Osteocyte (in vitro differentiated cells): ENCODE data around the gene ADGRL2. TPM values are rescaled to one million over a fixed set of nuclear protein-coding genes. Genes with fewer than 3 reads are reported as not detected.

Experiments used
- DNase-seq: peaks from one replicate; pipeline ENCODE4 v3.0.0; 2021; ENCODE audit warnings: mixed read lengths; ENCODE audit not compliant: unreplicated experiment; ENCODE audit errors: extremely low spot score
- H3K27ac Mint-ChIP-seq: one replicate; pipeline ENCODE4 v1.8.0; 2021; ENCODE audit warnings: mild to moderate bottlenecking, mixed read lengths; ENCODE audit not compliant: unreplicated experiment
- H3K27me3 Mint-ChIP-seq: one replicate; pipeline ENCODE4 v1.8.0; 2021; ENCODE audit warnings: mixed read lengths; ENCODE audit not compliant: unreplicated experiment
- H3K36me3 Mint-ChIP-seq: one replicate; pipeline ENCODE4 v1.8.0; 2021; ENCODE audit warnings: mixed read lengths; ENCODE audit not compliant: unreplicated experiment
- H3K4me1 Mint-ChIP-seq: one replicate; pipeline ENCODE4 v1.8.0; 2021; ENCODE audit warnings: mixed read lengths; ENCODE audit not compliant: unreplicated experiment
- H3K4me3 Mint-ChIP-seq: one replicate; pipeline ENCODE4 v1.8.0; 2021; ENCODE audit warnings: mild to moderate bottlenecking, moderate library complexity, mixed read lengths; ENCODE audit not compliant: unreplicated experiment
- H3K9me3 Mint-ChIP-seq: one replicate; pipeline ENCODE4 v1.8.0; 2021; ENCODE audit warnings: mixed read lengths; ENCODE audit not compliant: unreplicated experiment
- total RNA-seq: library from RNA; stranded (reverse); gene quantifications from 2 replicates; pipeline ENCODE4 v1.2.1, GENCODE V29; 2021
- TF ChIP-seq, protein P1 (sequence below): fragments of 200-600 bp; sonication (generic); IDR thresholded peaks from 2 replicates; pipeline ENCODE4 v1.5.0; 2021; ENCODE audit warnings: antibody characterized with exemption, mild to moderate bottlenecking, moderate library complexity

The ADGRL2 gene
- total RNA-seq, 1 donor from 2014 or later, result 76.3 TPM

GRCh38 chr1:81982523-81982922 is 181.8 kb downstream of the ADGRL2 start:
- Mint-ChIP-seq H3K4me3 (no peak overlapping the region), H3K27ac (no peak overlapping the region), H3K27me3 (no peaks in the 10 kb centered on the region), H3K36me3 (peaks cover 53% of the 10 kb centered on the region), H3K9me3 (peaks cover 10% of the 10 kb centered on the region), H3K4me1 (peaks cover 13% of the 10 kb centered on the region)
- TF ChIP-seq, protein P1, sequence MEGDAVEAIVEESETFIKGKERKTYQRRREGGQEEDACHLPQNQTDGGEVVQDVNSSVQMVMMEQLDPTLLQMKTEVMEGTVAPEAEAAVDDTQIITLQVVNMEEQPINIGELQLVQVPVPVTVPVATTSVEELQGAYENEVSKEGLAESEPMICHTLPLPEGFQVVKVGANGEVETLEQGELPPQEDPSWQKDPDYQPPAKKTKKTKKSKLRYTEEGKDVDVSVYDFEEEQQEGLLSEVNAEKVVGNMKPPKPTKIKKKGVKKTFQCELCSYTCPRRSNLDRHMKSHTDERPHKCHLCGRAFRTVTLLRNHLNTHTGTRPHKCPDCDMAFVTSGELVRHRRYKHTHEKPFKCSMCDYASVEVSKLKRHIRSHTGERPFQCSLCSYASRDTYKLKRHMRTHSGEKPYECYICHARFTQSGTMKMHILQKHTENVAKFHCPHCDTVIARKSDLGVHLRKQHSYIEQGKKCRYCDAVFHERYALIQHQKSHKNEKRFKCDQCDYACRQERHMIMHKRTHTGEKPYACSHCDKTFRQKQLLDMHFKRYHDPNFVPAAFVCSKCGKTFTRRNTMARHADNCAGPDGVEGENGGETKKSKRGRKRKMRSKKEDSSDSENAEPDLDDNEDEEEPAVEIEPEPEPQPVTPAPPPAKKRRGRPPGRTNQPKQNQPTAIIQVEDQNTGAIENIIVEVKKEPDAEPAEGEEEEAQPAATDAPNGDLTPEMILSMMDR, result no peak
- no peak for DNase-seq

GRCh38 chr1:81989524-81989923 is 188.8 kb downstream of the ADGRL2 start:
- H3K9me3 Mint-ChIP-seq, result no peaks in the 10 kb centered on the region

GRCh38 chr1:81990241-81990640 is 189.5 kb downstream of the ADGRL2 start:
- H3K27ac Mint-ChIP-seq, result no peak overlapping the region
- H3K4me3 Mint-ChIP-seq, result no peak overlapping the region
- no peak for DNase-seq
- H3K4me1 Mint-ChIP-seq, result no peaks in the 10 kb centered on the region
- H3K36me3 Mint-ChIP-seq, result peaks cover 54% of the 10 kb centered on the region
- no peaks in the 10 kb centered on the region for H3K9me3 Mint-ChIP-seq
- H3K27me3 Mint-ChIP-seq, result no peaks in the 10 kb centered on the region
- TF ChIP-seq, protein P1, result no peak

More at GRCh38 chr1:81989524-81989923, 188.8 kb downstream of the ADGRL2 start:
- Mint-ChIP-seq H3K4me3 (no peak overlapping the region), H3K4me1 (no peaks in the 10 kb centered on the region), H3K27me3 (no peaks in the 10 kb centered on the region), H3K27ac (no peak overlapping the region), H3K36me3 (peaks cover 57% of the 10 kb centered on the region)
- DNase-seq, result no peak
- TF ChIP-seq, protein P1, result no peak

GRCh38 chr1:81998165-81998564 is 197.4 kb downstream of the ADGRL2 start:
- no peak overlapping the region for H3K4me3 Mint-ChIP-seq
- peaks cover 14% of the 10 kb centered on the region for H3K4me1 Mint-ChIP-seq
- peaks cover 4% of the 10 kb centered on the region for H3K36me3 Mint-ChIP-seq
- peak overlapping the region; percentile 25 for H3K27ac Mint-ChIP-seq
- no peak for DNase-seq
- TF ChIP-seq, protein P1, result no peak
- H3K27me3 Mint-ChIP-seq, result no peaks in the 10 kb centered on the region
- H3K9me3 Mint-ChIP-seq, result no peaks in the 10 kb centered on the region

DNA sequence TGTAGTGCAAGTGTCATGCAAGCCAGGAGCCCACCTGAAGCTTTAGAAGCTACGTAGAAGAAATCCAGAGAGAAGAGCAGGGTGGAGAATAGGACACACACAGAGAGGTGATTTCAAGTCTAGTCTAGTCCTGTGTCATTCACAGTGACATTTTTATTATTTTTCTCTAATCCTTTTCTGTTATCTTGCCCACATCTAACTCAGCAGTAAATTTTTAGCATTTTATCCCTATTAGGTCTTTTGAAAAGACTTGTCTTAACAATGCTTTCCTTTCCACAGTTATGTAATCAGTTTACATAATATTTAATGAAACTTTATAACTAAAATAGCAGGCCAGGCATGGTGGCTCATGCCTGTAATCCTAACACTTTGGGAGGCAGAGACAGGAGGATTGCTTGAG is 198.6 kb downstream of the ADGRL2 start:
- Mint-ChIP-seq H3K36me3 (peaks cover 4% of the 10 kb centered on the region), H3K27ac (no peak overlapping the region), H3K27me3 (no peaks in the 10 kb centered on the region), H3K4me3 (no peak overlapping the region), H3K9me3 (no peaks in the 10 kb centered on the region), H3K4me1 (peaks cover 14% of the 10 kb centered on the region)
- TF ChIP-seq, protein P1, result no peak
- no peak for DNase-seq
